Thymus (tissue), 11 donors: ENCODE results near the gene KRT72. TPM values are rescaled to one million over a fixed set of nuclear protein-coding genes. Genes with fewer than 3 reads are reported as not detected.

Source experiments
- DNase-seq, 9 donors: peaks; one replicate each; pipeline ENCODE4 v3.0.0-alpha.2; 2013; ENCODE audit warnings: low spot score in 9 of 9, low read depth in 6 of 9, missing footprints in 1 of 9
- H3K27ac ChIP-seq, 2 donors: one replicate each; pipeline ENCODE4 v1.5.1; 2013; ENCODE audit warnings: control low read depth in 1 of 2, low read depth in 1 of 2, low read length in 1 of 2, mild to moderate bottlenecking in 1 of 2, moderate library complexity in 1 of 2
- H3K27me3 ChIP-seq, 2 donors: one replicate each; pipeline ENCODE4 v1.5.1; 2013; ENCODE audit warnings: low read length in 1 of 2; ENCODE audit not compliant: control insufficient read depth in 2 of 2, insufficient read depth in 1 of 2
- H3K36me3 ChIP-seq, 2 donors: one replicate each; pipeline ENCODE4 v1.5.1; 2013; ENCODE audit warnings: low read length in 1 of 2, mild to moderate bottlenecking in 1 of 2, moderate library complexity in 1 of 2; ENCODE audit not compliant: control insufficient read depth in 2 of 2, insufficient read depth in 2 of 2
- H3K4me1 ChIP-seq, 2 donors: one replicate each; pipeline ENCODE4 v1.5.1; 2013; ENCODE audit warnings: low read length in 2 of 2; ENCODE audit not compliant: control insufficient read depth in 2 of 2, insufficient read depth in 2 of 2
- H3K4me3 ChIP-seq, 2 donors: one replicate each; pipeline ENCODE4 v1.5.1; 2013; ENCODE audit warnings: low read length in 2 of 2, control low read depth in 1 of 2, mild to moderate bottlenecking in 1 of 2
- H3K9me3 ChIP-seq, 2 donors: one replicate each; pipeline ENCODE4 v1.5.1; 2013; ENCODE audit warnings: low read length in 1 of 2, mild to moderate bottlenecking in 1 of 2; ENCODE audit not compliant: control insufficient read depth in 2 of 2, insufficient read depth in 1 of 2
- WGBS: extraction: QIAGEN DNeasy Blood & Tissue Kit; methylation state at CpG from one replicate; pipeline ENCODE4 v1.1.7; 2013; 5-methylcytosine and 5-hydroxymethylcytosine counted together
- polyA plus RNA-seq: library from polyadenylated mRNA; stranded (reverse); fragments of 200-250 nt; gene quantifications from one replicate; pipeline ENCODE4 v1.2.3, GENCODE V29; 2013
- total RNA-seq: library from RNA; stranded (reverse); fragments of 120-200 nt; gene quantifications from one replicate; pipeline ENCODE4 v1.2.4, GENCODE V29; 2013
- donor health status: healthy.

The KRT72 gene
- total and polyA plus RNA-seq, 2 donors = 0.33 to 12.0 TPM

- H3K27ac ChIP-seq = peak overlapping the region; percentile 66 to 73
- no peaks in the 10 kb centered on the region for H3K36me3 ChIP-seq
- H3K4me3 ChIP-seq = no peak overlapping the region
- H3K4me1 ChIP-seq = peaks cover 0 to 34% of the 10 kb centered on the region in 2 donors
- H3K9me3 ChIP-seq = no peaks in the 10 kb centered on the region
- WGBS = 89% methylated on average over 1 of the region's 1 CpG
- peaks cover 0 to 16% of the 10 kb centered on the region in 2 donors for H3K27me3 ChIP-seq
- DNase-seq = no peak
Measured at GRCh38 chr12:52580496-52580895, 20.8 kb downstream of the KRT72 start.

GRCh38 chr12:52579468-52580465, 21.5 kb downstream of the KRT72 start:
- DNase-seq = peak in 1 of 9 donors; percentile 17
- Histone ChIP-seq H3K36me3 (no peaks in the 10 kb centered on the region), H3K27ac (peak overlapping the region; percentile 66 to 73), H3K4me1 (peaks cover 0 to 31% of the 10 kb centered on the region in 2 donors), H3K27me3 (peaks cover 0 to 16% of the 10 kb centered on the region in 2 donors), H3K4me3 (no peak overlapping the region), H3K9me3 (no peaks in the 10 kb centered on the region)
- WGBS = 81% methylated on average over 10 of the region's 10 CpGs

GRCh38 chr12:52578469-52578868, 22.8 kb downstream of the KRT72 start:
- peak overlapping the region in 1 of 2 donors; percentile 72 for H3K27ac ChIP-seq
- WGBS = 93% methylated on average over 3 of the region's 3 CpGs

GRCh38 chr12:52577316-52577715, 23.9 kb downstream of the KRT72 start:
- 98% methylated on average over 8 of the region's 8 CpGs for WGBS
- H3K36me3 ChIP-seq = no peaks in the 10 kb centered on the region
- peaks cover 0 to 13% of the 10 kb centered on the region in 2 donors for H3K27me3 ChIP-seq
- peak overlapping the region in 1 of 2 donors; percentile 17 for H3K27ac ChIP-seq
- H3K9me3 ChIP-seq = no peaks in the 10 kb centered on the region
- H3K4me3 ChIP-seq = no peak overlapping the region
- no peak for DNase-seq
- H3K4me1 ChIP-seq = peaks cover 0 to 28% of the 10 kb centered on the region in 2 donors

More at GRCh38 chr12:52578469-52578868, 22.8 kb downstream of the KRT72 start:
- DNase-seq = peak in 1 of 9 donors; percentile 22
- Histone ChIP-seq H3K4me1 (peaks cover 0 to 31% of the 10 kb centered on the region in 2 donors), H3K36me3 (no peaks in the 10 kb centered on the region), H3K9me3 (no peaks in the 10 kb centered on the region), H3K27me3 (peaks cover 0 to 16% of the 10 kb centered on the region in 2 donors), H3K4me3 (no peak overlapping the region)

GRCh38 chr12:52575948-52576347, 25.3 kb downstream of the KRT72 start:
- DNase-seq = no peak
- no peak overlapping the region for H3K27ac ChIP-seq
- WGBS = 97% methylated on average over 3 of the region's 3 CpGs
- no peak overlapping the region for H3K4me3 ChIP-seq
- no peaks in the 10 kb centered on the region for H3K36me3 ChIP-seq
- H3K4me1 ChIP-seq = peaks cover 0 to 16% of the 10 kb centered on the region in 2 donors
- no peaks in the 10 kb centered on the region for H3K9me3 ChIP-seq
- H3K27me3 ChIP-seq = peaks cover 0 to 9% of the 10 kb centered on the region in 2 donors

GRCh38 chr12:52575256-52575655, 26.0 kb downstream of the KRT72 start:
- 93% methylated on average over 9 of the region's 9 CpGs for WGBS
- H3K4me1 ChIP-seq = peaks cover 0 to 9% of the 10 kb centered on the region in 2 donors
- H3K27ac ChIP-seq = no peak overlapping the region
- H3K9me3 ChIP-seq = no peaks in the 10 kb centered on the region
- H3K27me3 ChIP-seq = peaks cover 0 to 9% of the 10 kb centered on the region in 2 donors
- no peak for DNase-seq
- H3K4me3 ChIP-seq = no peak overlapping the region
- H3K36me3 ChIP-seq = no peaks in the 10 kb centered on the region

GRCh38 chr12:52573743-52574142, 27.5 kb downstream of the KRT72 start, which contains the start of gene KRT74:
Gene KRT74, minus strand, starts transcription at chr12:52573843. Its CDS starts 66 bp downstream, at chr12:52573777.
- H3K4me1 ChIP-seq = no peaks in the 10 kb centered on the region
- no peaks in the 10 kb centered on the region for H3K9me3 ChIP-seq
- WGBS = 96% methylated on average over 3 of the region's 3 CpGs
- no peak within 1 kb of the TSS for H3K4me3 ChIP-seq
- H3K27me3 ChIP-seq = peaks cover 0 to 8% of the 10 kb centered on the region in 2 donors
- no peaks in the 10 kb centered on the region for H3K36me3 ChIP-seq
- H3K27ac ChIP-seq = no peak within 1 kb of the TSS
- DNase-seq = no peak

- Histone ChIP-seq H3K9me3 (no peaks in the 10 kb centered on the region), H3K4me1 (no peaks in the 10 kb centered on the region), H3K4me3 (no peak overlapping the region), H3K27me3 (peaks cover 0 to 8% of the 10 kb centered on the region in 2 donors), H3K27ac (no peak overlapping the region), H3K36me3 (no peaks in the 10 kb centered on the region)
- no peak for DNase-seq
- WGBS = 91% methylated on average over 15 of the region's 15 CpGs
Measured at GRCh38 chr12:52573306-52573705, 28.0 kb downstream of the KRT72 start.

- Histone ChIP-seq H3K36me3 (no peaks in the 10 kb centered on the region), H3K9me3 (no peaks in the 10 kb centered on the region), H3K27me3 (peaks cover 0 to 11% of the 10 kb centered on the region in 2 donors), H3K4me1 (no peaks in the 10 kb centered on the region), H3K4me3 (no peak overlapping the region), H3K27ac (no peak overlapping the region)
- DNase-seq = no peak
- WGBS = 98% methylated on average over 10 of the region's 10 CpGs
Measured at GRCh38 chr12:52570511-52570910, 30.8 kb downstream of the KRT72 start.
